AG09309 (cell line): ENCODE measurements around the gene ERC1.
"Not testable (repeated sequence)": the region's sequence is repeated elsewhere in the genome, so short reads cannot be mapped to it uniquely, and the experiment has no call there.

Source experiments
- DNase-seq: peaks from one replicate; pipeline ENCODE4 v3.0.0-alpha.2; 2010; ENCODE audit warnings: low read depth
- H3K4me3 ChIP-seq: 2 replicates; pipeline ENCODE4 v1.5.1; 2011; ENCODE audit warnings: mild to moderate bottlenecking, low read depth, low read length, moderate library complexity; ENCODE audit not compliant: control insufficient read depth
- TF ChIP-seq, protein P1 (sequence below): IDR thresholded peaks from 2 replicates; pipeline ENCODE4 v1.5.1; 2011; ENCODE audit warnings: mild to moderate bottlenecking, low read depth, low read length, inconsistent platforms; ENCODE audit not compliant: insufficient read depth, control insufficient read depth; ENCODE audit errors: missing control alignments

The ERC1 gene

DNA sequence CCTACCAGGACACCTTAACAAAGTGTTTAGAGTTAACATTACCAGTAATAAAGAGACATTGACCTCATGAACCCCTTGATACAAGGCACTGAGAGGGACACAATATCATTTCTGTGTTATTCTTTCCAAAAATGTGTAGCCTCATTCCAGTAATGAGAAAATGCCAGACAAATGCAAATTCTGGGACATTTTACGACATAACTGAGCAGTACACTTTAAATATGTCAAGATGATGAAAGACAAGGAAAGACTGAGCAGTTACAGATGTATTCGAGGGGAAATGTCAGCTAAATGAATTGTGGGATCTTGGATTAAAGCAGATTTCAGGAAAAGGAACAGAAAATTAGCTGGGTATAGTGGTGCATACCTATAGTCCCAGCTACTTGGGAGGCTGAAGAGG lies 255.6 kb downstream of the ERC1 start:
- TF ChIP-seq, protein P1, sequence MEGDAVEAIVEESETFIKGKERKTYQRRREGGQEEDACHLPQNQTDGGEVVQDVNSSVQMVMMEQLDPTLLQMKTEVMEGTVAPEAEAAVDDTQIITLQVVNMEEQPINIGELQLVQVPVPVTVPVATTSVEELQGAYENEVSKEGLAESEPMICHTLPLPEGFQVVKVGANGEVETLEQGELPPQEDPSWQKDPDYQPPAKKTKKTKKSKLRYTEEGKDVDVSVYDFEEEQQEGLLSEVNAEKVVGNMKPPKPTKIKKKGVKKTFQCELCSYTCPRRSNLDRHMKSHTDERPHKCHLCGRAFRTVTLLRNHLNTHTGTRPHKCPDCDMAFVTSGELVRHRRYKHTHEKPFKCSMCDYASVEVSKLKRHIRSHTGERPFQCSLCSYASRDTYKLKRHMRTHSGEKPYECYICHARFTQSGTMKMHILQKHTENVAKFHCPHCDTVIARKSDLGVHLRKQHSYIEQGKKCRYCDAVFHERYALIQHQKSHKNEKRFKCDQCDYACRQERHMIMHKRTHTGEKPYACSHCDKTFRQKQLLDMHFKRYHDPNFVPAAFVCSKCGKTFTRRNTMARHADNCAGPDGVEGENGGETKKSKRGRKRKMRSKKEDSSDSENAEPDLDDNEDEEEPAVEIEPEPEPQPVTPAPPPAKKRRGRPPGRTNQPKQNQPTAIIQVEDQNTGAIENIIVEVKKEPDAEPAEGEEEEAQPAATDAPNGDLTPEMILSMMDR = no peak
- H3K4me3 ChIP-seq = no peak overlapping the region

DNA sequence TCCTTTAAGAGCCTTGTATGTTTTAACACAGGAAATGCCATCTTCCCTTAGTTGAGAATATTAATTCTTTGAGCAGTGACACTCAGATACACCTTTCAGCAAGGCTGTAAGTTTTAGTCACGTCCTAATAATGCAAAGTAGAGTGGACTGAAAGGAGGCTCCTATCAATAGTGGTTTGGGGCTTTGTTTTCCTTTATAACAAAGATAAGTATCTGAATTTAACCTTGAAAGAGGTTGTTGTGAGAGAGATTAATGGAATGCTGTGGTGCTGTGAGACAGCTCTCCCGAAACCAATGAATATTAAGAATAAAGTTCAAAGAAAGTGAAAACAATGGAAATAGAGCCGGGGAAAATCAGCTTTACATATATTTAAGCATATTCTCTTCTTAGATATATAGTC lies 259.6 kb downstream of the ERC1 start:
- no peak overlapping the region for H3K4me3 ChIP-seq
- TF ChIP-seq, protein P1 = no peak
- DNase-seq = no peak

More for the DNA sequence above, 255.6 kb downstream of the ERC1 start:
- DNase-seq = peak; percentile 18

DNA sequence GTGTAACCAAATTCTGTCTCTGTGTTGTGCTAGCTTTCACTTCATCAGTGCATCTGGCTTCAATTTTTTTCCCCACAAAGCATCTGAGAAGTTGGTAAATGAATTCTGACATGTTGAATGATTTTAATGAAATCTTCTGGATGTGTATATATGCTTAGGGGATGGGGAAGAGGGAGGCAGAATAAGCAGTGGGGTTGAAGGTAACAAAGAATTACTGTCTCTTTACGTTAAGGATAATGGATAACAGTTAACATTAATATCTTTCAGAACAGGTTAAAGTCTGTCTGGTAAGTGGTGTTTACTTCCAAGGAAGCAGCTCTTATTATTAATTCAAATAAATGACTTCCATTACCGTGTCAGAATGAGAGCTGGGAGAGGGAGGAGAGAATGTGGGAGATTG lies 261.7 kb downstream of the ERC1 start:
- no peak for DNase-seq
- TF ChIP-seq, protein P1 = no peak
- no peak overlapping the region for H3K4me3 ChIP-seq

DNA sequence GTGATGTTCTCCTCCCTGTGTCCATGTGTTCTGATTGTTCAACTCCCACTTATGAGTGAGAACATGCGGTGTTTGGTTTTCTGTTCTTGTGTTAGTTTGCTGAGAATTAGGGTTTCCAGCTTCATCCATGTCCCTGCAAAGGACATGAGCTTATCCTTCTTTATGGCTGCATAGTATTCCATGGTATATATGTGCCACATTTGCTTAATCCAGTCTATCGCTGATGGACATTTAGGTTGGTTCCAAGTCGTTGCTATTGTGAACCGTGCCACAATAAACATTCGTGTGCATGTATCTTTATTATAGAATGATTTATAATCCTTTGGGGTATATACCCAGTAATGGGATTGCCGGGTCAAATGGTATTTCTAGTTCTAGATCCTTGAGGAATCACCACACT lies 264.1 kb downstream of the ERC1 start:
- DNase-seq, H3K4me3 ChIP-seq: not testable (repeated sequence)

DNA sequence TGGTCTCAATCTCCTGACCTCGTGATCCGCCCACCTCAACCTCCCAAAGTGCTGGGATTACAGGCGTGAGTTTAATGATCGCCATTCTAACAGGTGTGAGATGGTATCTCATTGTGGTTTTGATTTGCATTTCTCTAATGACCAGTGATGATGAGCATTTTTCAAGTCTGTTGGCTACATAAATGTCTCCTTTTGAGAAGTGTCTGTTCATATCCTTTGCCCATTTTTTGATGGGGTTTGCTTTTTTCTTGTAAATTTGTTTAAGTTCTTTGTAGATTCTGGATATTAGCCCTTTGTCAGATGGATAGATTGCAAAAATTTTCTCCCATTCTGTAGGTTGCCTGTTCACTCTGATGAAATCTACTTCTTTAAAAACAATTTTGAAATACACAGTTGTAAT lies 264.8 kb downstream of the ERC1 start:
- H3K4me3 ChIP-seq, DNase-seq: not testable (repeated sequence)

DNA sequence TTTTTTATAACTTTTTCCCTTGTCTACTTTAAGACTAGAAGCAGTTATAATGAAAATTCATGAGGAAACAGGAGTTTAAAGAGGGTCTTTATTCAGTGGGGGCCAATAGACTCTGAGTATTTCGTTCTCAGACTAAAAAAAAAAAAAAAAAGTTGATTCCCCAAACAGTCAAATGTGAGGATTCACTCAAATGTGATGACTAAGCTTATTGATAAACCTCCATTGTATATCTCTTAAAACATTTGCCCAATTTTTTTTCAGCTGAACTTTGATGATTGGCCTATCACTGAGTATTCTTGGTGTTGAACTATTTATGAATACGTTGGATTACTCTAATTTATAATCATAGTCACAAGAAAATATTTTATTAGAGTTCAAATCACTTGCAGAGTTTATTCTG lies 265.3 kb downstream of the ERC1 start:
- DNase-seq = no peak
- no peak overlapping the region for H3K4me3 ChIP-seq
- TF ChIP-seq, protein P1 = no peak

DNA sequence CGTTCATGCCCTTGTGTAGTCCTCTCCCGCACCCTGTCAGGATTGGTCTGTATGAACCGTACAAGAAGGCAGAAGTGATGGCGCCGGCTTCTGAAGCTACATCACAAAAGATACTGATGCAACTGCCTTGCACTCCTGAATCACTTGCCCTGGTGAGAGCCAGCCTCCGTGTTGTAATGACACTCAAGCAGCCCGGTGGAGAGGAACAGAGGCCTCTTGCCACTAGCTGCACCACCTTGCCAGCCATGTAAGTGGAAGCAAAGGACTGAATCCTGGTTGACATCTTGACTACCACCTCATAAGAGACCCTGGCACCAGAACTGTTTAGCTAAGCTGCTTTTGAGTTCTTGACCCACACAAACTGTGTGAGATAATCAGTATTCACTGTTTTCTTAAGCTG lies 266.0 kb downstream of the ERC1 start:
- TF ChIP-seq, protein P1 = no peak
- no peak overlapping the region for H3K4me3 ChIP-seq
- DNase-seq = no peak

DNA sequence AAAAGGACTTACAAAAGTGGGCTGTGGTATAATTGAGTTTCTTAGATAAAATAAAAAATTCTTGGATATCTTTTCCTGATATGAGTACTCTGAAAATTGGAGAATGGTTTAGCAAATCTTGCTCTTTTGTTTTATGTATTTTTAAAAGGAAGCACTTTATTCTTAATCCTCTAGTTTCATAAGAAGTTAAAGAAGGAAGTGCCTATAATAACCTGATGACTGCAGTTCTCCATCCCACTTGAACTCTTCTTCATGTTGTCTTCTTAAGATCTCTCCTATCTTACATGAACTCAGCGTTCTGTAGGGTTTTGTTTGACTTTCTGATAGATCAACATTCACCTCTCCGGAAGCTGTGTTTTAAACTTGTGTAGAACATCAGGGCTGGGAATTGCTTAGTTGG lies 271.0 kb downstream of the ERC1 start:
- no peak overlapping the region for H3K4me3 ChIP-seq
- TF ChIP-seq, protein P1 = no peak
- no peak for DNase-seq
